GM20000 (cell line): ENCODE results near the gene PROX1.

Experiments
- DNase-seq: peaks from one replicate; pipeline ENCODE4 v3.0.0; 2012; ENCODE audit warnings: low spot score
- CTCF ChIP-seq: IDR thresholded peaks from 2 replicates; pipeline ENCODE4 v1.5.1; 2012; ENCODE audit warnings: mild to moderate bottlenecking, control low read depth; ENCODE audit errors: extremely low read depth, missing control alignments

PROX1 gene

GRCh38 chr1:214051786-214052185 lies 64.0 kb downstream of the PROX1 start:
- DNase-seq = no peak
- TF ChIP-seq CTCF = no peak

DNA sequence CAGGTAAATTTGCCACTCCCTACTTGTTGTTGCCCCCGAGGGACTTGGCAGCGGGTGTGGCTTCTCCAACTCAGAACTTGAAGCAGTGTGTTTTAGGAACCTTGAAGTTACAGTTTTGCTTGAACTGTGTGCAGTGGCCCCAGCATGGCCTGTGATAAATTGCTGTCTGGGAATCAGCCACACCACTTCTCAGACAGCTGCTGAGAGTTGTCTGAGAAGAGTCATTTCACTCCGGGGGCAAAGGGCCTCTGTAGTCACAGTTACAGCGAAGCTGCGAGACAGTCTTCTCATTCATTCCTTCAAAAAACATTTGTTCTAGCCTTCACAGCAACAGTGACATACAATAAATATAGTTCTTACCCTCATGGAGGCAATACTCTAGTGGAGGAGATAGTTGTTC lies 70.3 kb downstream of the PROX1 start:
- no peak for TF ChIP-seq CTCF
- DNase-seq = no peak

- TF ChIP-seq CTCF = no peak
- no peak for DNase-seq
Measured at GRCh38 chr1:214066190-214066589, 78.4 kb downstream of the PROX1 start.

DNA sequence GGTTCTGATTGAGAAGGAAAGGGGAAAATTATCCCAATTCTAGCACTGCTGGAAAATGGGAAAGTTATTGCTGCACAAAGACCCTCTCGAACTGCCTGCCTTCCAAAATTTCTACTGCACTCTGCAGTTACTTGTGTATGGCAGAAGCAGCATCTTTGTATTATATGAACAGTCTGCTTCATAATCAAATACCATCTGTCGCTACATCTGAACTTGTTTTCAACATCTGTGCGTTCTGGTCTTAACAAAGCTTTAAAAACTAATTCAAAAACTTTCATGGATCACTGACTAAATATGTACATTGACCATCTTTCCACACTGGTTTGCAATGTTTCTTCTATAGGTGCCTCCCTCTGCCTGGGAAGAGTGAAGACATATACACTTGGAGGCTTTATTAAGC lies 79.2 kb downstream of the PROX1 start:
- no peak for TF ChIP-seq CTCF
- DNase-seq = no peak

- TF ChIP-seq CTCF = no peak
- no peak for DNase-seq
Measured at GRCh38 chr1:214067397-214067796, 79.6 kb downstream of the PROX1 start.

DNA sequence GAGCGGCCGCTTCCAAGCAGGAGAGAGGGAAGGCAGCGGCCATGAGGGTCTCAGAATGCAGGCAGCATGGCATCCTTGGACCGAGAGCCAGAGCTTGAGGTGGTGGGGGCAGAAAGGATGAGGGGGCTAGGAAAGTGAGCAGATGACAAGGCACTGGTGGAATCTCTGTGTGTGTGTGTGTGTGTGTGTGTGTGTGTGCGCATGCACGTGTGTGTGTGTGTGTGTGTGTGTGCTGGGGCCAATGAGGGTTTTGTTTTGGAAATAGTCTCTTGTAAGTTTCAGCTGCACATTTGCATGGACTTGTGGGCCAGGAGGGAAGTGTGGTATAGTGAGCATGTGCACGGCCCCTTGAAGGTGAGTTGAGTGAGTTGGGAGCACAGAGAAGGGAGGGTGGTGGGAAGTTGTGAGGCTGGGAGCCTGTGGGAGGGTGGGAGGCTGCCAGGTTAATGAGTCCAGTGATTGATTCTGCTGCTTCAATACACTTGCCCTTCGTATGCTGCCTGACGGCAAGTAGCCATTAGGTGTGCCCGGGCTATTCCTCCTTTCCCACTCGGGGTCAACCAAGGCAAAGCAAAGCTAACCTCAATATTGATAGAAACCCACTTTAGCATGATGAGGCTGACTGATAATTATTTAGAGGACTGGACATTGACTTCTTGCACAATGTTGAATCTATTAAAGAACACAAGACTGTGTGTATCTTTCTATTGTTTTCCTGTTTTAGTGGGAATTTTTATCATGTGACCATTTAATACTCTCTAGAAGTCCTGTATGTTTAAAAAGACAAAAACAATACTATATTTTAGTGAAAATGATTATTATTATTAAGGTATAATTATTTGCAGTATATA lies 80.3 kb downstream of the PROX1 start:
- TF ChIP-seq CTCF = no peak
- DNase-seq = no peak

DNA sequence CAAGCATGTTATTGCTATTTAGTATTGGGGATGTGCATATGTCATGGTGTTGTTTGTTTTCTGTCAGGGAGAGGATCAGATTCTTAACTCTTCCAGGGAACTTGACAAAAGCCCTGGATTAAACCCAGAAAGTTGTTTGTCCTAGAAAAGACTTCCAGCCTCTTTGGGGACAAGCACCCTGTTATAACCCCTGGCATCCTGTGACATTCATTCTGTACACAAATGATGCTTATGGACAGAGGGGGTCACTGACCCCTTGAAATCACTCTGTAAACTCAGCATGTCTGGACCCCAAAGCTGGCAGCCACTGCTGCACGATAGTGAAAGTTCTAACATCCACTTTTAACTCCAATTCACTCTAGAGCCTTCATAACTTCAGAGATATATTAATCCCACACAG lies 81.2 kb downstream of the PROX1 start:
- no peak for DNase-seq
- TF ChIP-seq CTCF = no peak
